GM19239 (cell line): ENCODE data around the gene SCAPER.

Experiments
- DNase-seq: peaks from one replicate; pipeline ENCODE4 v3.0.0; 2011; ENCODE audit warnings: low spot score; ENCODE audit not compliant: insufficient read length
- FAIRE-seq: peaks from 2 replicates; lab custom pipeline; 2011; peaks lifted over from hg19 to GRCh38; lab: Jason Lieb, UNC

The SCAPER gene

GRCh38 chr15:76905013-76905839, at the start of gene SCAPER:
Gene SCAPER, minus strand, starts transcription at chr15:76905340. Its CDS starts 21,523 bp downstream, at chr15:76883817.
- peak; percentile 89 for FAIRE-seq
- peak; percentile 91 for DNase-seq

GRCh38 chr15:76954744-76955143, 49.6 kb upstream of the SCAPER start:
- DNase-seq (no peak), FAIRE-seq (no peak)

- DNase-seq, result no peak
- no peak for FAIRE-seq
These were observed 48.8 kb upstream of the SCAPER start for GRCh38 chr15:76953913-76954312.

- DNase-seq (no peak), FAIRE-seq (no peak)
These were observed 46.1 kb upstream of the SCAPER start for GRCh38 chr15:76951220-76951619.

- DNase-seq (no peak), FAIRE-seq (peak; percentile 23)
These were observed 42.3 kb upstream of the SCAPER start for GRCh38 chr15:76947454-76947853.

- DNase-seq, result no peak
- no peak for FAIRE-seq
These were observed 40.5 kb upstream of the SCAPER start for GRCh38 chr15:76945494-76946093.

- FAIRE-seq (no peak), DNase-seq (no peak)
These were observed 37.2 kb upstream of the SCAPER start for GRCh38 chr15:76942331-76942730.

GRCh38 chr15:76941636-76942035, 36.5 kb upstream of the SCAPER start:
- FAIRE-seq, result no peak
- no peak for DNase-seq

GRCh38 chr15:76939715-76940114, 34.6 kb upstream of the SCAPER start:
- DNase-seq, result no peak
- no peak for FAIRE-seq

GRCh38 chr15:76938752-76939151, 33.6 kb upstream of the SCAPER start:
- FAIRE-seq (no peak), DNase-seq (no peak)

- FAIRE-seq (peak; percentile 4), DNase-seq (no peak)
These were observed 31.5 kb upstream of the SCAPER start for GRCh38 chr15:76936671-76937070.

- no peak for DNase-seq
- FAIRE-seq, result peak; percentile 82
These were observed 30.5 kb upstream of the SCAPER start for GRCh38 chr15:76935620-76936019.

- FAIRE-seq (peak; percentile 80), DNase-seq (no peak)
These were observed 27.2 kb upstream of the SCAPER start for GRCh38 chr15:76932135-76932966.

- FAIRE-seq (peak; percentile 95), DNase-seq (peak; percentile 82)
These were observed 26.4 kb upstream of the SCAPER start, which contains the start of gene RCN2 for GRCh38 chr15:76931397-76932134. Gene RCN2, plus strand, starts transcription at chr15:76931749. Its CDS starts 93 bp downstream, at chr15:76931842.

GRCh38 chr15:76930831-76931396, 25.8 kb upstream of the SCAPER start:
- FAIRE-seq, result peak; percentile 65

GRCh38 chr15:76929011-76929760, 24.0 kb upstream of the SCAPER start:
- DNase-seq (no peak), FAIRE-seq (no peak)

More at GRCh38 chr15:76930831-76931396, 25.8 kb upstream of the SCAPER start:
- no peak for DNase-seq

- FAIRE-seq (peak; percentile 48), DNase-seq (no peak)
These were observed 23.1 kb upstream of the SCAPER start for GRCh38 chr15:76928201-76928600.

- DNase-seq (no peak), FAIRE-seq (no peak)
These were observed 11.2 kb upstream of the SCAPER start for GRCh38 chr15:76916369-76916768.

GRCh38 chr15:76913737-76914136, 8.6 kb upstream of the SCAPER start:
- FAIRE-seq (no peak), DNase-seq (no peak)
